ENCODE measurements around the gene PTPN23.
"Not testable (repeated sequence)": the region's sequence is repeated elsewhere in the genome, so short reads cannot be mapped to it uniquely, and the experiment has no call there.

The PTPN23 gene

GRCh38 chr3:47359323-47359722 lies 21.5 kb upstream of the PTPN23 start:
- no peak for DNase-seq (ENCODE audit: low read depth in 2 of 2)

GRCh38 chr3:47360110-47360517 lies 20.7 kb upstream of the PTPN23 start:
- DNase-seq (ENCODE audit: low read depth in 2 of 2) = peak in 1 of 2 donors; percentile 13
- H3K4me3 ChIP-seq (replicated peaks in 1 of 2; ENCODE audit: low read depth in 2 of 2, low read length in 2 of 2) = not testable (repeated sequence)

More at GRCh38 chr3:47359323-47359722, 21.5 kb upstream of the PTPN23 start:
- no peak overlapping the region for H3K4me3 ChIP-seq (replicated peaks in 1 of 2; ENCODE audit: low read depth in 2 of 2, low read length in 2 of 2)
- no peak for TF ChIP-seq CTCF (IDR thresholded peaks at IDR 0.05; ENCODE audit: low read depth, low read length)

- H3K4me3 ChIP-seq (replicated peaks in 1 of 2; ENCODE audit: low read depth in 2 of 2, low read length in 2 of 2) = no peak overlapping the region
- peak; percentile 39 to 55 for DNase-seq (ENCODE audit: low read depth in 2 of 2)
- TF ChIP-seq CTCF (IDR thresholded peaks at IDR 0.05; ENCODE audit: low read depth, low read length) = no peak
Observed at GRCh38 chr3:47362701-47363100, 18.1 kb upstream of the PTPN23 start.

- H3K4me3 ChIP-seq (replicated peaks in 1 of 2; ENCODE audit: low read depth in 2 of 2, low read length in 2 of 2) = no peak overlapping the region
- TF ChIP-seq CTCF (IDR thresholded peaks at IDR 0.05; ENCODE audit: low read depth, low read length) = no peak
- DNase-seq (ENCODE audit: low read depth in 2 of 2) = peak; percentile 80 to 87
Observed at GRCh38 chr3:47365213-47366153, 15.3 kb upstream of the PTPN23 start.

- no peak for DNase-seq (ENCODE audit: low read depth in 2 of 2)
- no peak overlapping the region for H3K4me3 ChIP-seq (replicated peaks in 1 of 2; ENCODE audit: low read depth in 2 of 2, low read length in 2 of 2)
- TF ChIP-seq CTCF (IDR thresholded peaks at IDR 0.05; ENCODE audit: low read depth, low read length) = no peak
Observed at GRCh38 chr3:47366833-47367232, 14.0 kb upstream of the PTPN23 start.

- DNase-seq (ENCODE audit: low read depth in 2 of 2) = no peak
- H3K4me3 ChIP-seq (replicated peaks in 1 of 2; ENCODE audit: low read depth in 2 of 2, low read length in 2 of 2) = no peak overlapping the region
- TF ChIP-seq CTCF (IDR thresholded peaks at IDR 0.05; ENCODE audit: low read depth, low read length) = no peak
Observed at GRCh38 chr3:47367631-47368030, 13.2 kb upstream of the PTPN23 start.

- not testable (repeated sequence) for H3K4me3 ChIP-seq (replicated peaks in 1 of 2; ENCODE audit: low read depth in 2 of 2, low read length in 2 of 2); DNase-seq (ENCODE audit: low read depth in 2 of 2)
Observed at GRCh38 chr3:47370020-47370419, 10.8 kb upstream of the PTPN23 start.
